HS-27A (cell line): ENCODE measurements around the gene MLN.
"Not testable (repeated sequence)": the region's sequence is repeated elsewhere in the genome, so short reads cannot be mapped to it uniquely, and the experiment has no call there.

ENCODE experiments used
- DNase-seq: peaks from one replicate; pipeline ENCODE4 v3.0.0-alpha.2; 2012; ENCODE audit warnings: low read depth, missing footprints

The MLN gene

DNA sequence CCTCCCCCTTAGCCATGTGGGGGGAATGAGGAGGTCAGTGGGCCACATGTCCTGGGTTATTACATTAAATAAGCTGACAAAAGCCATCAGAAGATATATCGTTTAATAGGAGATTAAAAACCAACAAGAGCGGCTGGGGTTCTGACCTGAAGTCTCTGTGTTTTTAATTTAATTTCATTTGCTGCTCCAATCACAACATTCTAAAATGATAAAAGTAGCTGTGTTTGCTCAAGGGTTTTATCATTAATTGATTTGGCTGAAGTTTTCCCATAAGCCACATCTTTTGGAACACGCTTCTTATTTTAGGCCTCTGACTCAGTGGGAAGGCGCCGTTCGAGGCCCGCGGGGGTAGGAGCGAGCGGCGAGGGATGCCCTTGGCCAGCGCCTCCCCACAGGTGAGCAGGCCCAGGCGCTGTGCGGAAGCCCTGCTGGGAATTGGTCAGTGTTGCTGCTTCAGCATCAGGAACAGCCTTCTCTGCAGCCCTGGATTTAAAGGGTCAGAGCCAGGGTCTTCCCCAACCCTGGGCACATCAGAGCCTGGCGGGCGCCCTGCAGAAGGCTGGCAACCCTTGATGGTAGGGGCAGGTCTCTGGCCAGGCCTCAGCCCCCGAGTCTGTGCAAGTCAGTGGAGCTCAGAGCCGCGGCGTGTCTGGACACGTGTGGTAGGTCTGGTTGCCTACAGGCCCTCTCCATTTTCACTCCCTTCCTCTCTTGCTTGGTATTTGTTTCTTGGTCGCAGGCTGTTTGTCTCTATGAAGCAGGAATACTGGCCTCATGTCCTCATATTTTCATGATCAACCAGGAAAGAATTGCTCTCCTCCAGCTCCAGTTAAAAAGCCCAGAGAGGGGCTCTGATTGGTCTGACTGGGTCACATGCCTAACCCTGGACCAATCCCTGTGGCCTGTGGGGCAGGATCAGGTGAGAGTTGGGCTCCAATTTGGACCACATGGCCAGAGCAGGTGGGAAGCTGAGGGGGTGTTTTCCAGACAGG, 30.9 kb upstream of the MLN start:
- no peak for DNase-seq

DNA sequence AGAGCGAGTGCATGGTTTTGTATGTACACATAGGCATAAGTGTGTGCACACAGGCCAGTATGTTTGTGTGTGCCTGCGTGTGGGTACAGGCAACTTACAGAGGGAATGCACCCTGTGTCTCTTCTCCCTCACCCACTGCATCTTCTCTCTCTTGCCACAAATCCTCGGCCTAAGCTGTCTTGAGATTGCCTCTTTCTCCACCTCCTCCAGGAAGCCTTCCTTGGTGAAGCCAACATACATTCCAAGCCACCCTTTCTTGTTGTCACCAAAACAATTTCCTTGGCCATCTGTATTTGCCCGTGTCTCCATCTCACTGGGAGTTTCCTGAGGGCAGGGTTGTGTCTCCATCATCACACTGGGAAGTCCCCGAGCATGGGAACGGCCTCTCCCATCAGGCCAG, 29.8 kb upstream of the MLN start:
- DNase-seq, result no peak

DNA sequence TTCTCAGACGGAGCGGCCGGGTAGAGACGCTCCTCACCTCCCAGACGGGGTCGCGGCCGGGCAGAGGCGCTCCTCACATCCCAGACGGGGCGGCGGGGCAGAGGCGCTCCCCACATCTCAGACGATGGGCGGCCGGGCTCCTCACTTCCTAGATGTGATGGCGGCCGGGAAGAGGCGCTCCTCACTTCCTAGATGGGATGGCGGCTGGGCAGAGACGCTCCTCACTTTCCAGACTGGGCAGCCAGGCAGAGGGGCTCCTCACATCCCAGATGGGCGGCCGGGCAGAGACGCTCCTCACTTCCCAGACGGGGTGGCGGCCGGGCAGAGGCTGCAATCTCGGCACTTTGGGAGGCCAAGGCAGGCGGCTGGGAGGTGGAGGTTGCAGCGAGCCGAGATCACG, 29.0 kb upstream of the MLN start:
- not testable (repeated sequence) for DNase-seq

DNA sequence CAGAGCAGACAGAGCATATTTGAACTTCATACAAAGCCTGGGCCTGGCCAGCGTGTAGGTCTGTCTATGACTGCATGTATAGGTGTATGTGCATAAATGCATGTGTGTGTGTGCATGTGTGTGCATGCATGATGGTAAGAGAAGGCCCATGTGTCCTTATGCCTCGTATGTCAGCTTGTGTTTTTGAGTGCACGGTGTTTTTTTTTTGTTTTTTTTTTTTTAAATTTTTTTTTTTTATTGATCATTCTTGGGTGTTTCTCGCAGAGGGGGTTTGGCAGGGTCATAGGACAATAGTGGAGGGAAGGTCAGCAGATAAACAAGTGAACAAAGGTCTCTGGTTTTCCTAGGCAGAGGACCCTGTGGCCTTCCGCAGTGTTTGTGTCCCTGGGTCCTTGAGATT, 27.9 kb upstream of the MLN start:
- DNase-seq, result not testable (repeated sequence)

DNA sequence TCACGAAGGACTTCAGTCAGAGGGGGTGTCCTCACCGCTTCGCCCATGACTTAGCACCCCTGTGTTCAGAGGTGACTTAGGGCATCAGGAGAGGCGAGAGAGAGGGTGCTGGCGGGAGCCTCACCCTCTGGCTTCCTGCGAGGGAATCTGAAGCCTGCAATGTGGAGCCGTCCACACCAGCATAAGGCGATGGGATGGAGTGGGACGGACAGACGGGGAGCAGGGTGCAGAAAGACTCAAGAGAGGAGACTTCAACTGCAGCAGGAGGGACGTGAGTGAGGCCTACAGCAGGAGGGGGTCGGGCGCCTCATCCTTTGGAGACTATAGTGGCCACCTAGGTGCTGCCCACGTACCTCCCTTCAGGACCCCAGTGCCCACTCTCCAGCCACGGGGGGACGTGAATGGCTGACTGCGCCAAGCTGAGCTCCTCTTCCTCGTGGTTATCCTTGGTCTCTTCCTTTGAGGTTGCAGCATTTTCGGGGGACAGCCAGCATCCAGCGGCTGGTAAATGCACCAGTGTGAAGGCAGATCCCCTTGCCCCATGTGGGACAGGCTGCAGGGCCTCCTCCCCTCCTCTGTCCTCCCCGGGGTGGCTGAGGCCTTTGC, 26.9 kb upstream of the MLN start:
- no peak for DNase-seq

DNA sequence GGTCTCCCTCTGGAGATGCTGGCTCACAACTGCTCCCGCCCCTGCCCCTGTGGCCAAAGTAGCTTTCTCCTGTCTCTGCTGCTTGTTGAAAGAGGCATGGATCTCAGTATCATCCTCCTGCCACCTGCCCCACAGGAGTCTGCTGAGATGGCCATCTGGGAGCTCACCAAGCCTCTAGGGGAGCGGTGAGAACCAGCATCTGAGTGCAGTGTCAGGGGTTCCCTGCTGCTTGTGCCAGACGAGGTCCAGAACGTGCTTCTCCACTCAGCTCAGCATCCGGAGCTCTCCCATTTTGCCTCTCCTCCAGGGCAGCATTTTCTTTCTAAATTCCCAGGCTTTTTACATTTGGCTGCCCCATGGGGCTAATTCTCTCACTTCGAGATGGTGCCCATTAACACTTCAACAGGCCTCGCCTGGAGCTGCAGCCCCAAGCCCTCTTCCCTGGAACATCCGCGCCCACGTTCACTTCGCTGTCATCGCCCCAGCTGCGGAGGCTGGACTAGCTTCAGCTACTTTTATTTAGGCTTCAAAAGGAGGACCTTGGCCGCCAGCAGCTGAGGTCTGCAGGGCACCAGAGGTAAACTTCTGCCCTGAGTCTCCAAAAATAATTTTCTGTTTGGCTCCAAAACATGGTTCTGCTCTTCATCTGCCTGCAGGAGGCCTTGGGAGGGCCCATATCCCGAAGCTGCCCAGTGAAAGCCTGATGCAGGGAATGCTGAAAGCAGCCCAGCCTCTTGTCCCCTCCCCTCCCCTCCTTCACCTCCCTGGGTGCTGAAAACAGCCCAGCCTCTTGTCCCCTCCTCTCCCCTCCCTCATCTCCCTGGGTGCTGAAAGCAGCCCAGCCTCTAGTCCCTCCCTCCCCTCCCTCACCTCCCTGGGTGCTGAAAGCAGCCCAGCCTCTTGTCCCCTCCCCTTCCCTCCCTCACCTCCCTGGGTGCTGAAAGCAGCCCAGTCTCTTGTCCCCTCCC, 25.2 kb upstream of the MLN start:
- DNase-seq, result no peak

DNA sequence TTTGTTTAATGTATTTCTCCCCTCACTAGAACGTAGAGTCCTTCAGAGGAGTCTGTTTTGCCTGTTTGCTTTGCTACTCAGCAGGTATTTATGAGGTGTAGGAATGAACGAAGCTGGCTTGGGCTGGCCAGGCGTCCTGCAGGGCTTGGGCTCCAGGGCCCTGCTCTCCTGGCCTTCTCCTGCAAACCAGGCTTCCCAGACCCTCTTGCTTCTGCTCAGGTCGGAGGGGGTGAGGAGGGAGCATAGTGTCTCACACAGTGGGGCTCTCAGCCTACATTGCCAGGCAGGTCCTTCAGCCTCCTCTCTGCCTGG, 24.6 kb upstream of the MLN start:
- no peak for DNase-seq

DNA sequence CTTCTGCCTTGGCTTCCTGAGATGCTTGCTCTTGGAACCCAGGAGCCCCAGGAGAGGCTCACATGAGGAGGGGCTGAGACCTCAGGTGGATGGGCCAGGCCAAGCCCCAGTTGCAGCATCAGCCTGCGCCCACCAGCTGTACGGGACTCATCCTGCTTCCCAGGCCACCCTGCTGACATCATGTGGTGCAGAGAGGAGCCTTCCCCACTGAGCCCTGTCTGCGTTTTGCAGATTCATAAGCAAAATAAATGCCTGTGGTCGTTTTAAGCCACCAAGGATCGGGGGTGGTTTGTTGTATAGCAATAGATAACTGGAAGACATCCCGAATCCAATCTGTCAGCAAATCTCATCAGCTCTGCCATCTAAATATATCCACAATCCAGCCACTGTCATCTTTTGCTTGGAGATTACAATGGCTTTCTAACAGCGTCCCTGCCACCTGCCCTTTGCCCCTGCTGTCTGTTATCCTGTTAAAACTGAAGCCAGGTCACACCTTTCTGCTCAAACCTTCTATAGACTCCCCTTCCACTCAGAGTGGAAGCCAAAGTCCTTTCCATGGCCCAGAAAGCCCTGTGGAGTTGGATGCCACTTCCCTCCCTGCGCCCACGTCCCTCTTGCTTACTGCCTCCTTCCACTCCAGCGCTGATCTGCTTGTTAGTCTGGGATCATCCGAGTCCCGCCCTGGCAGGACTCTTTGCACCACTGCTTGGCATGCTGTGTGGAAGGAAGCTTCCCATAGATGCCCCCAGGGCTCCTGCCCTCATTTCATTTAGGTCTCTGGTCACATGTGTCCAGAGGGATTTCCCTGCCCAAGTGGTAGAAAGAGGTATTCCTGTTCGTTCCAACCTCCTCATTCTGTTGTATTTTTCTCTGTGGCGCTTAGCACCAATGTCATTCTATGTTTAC, 24.0 kb upstream of the MLN start:
- no peak for DNase-seq

DNA sequence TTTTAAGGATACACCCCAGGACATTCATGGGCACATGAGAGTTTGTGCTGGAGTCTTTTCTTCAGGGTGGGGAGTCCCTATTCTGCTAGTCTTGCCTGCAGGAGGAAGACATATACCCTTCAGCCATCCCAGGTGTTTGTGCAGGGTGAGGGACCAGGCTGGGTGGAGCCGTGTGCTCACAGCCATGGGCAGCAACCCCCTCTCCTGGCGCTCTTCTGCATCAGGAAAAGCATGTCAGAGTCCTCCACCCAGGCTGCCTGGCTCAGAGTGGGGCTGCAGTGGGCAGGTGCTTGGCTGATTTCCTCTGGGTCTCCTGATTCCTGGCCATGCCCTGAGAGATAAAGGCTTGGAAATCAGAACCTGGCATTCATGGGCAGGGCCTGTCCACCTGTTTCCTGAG, 22.7 kb upstream of the MLN start:
- DNase-seq, result no peak

DNA sequence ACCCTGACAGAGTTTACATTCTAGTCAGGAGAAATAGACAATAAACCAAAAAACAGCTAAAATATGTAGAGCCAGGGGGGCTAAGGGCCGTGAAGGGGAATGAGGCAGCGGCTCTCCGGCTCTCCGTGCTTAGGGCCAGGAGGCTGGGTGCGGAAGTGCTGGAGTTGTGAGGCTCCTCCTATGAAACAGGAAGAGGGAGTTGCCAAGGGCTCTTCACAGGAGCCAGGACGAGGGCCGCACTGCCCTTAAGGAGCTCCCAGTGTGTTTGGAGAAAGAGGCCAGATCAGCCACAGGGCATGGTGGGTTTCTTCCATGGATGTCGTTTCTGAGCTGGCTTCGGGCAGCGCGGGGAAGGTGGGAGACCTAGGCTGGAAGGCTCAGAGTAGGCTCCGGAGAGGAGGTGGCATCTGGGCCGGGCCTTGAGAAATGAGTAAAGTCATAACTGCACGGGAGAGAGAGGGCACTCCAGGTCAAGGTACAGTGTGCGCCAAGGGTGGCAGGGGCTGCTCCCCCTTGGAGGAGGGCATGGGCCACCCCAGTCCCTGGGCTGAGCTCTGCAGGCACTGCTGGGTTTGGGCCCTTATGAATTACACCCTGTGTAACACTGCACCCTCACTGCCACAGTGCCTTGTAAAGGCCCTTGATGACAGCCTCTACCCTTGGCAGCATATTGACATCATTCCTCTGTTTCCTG, 20.8 kb upstream of the MLN start:
- DNase-seq, result no peak

DNA sequence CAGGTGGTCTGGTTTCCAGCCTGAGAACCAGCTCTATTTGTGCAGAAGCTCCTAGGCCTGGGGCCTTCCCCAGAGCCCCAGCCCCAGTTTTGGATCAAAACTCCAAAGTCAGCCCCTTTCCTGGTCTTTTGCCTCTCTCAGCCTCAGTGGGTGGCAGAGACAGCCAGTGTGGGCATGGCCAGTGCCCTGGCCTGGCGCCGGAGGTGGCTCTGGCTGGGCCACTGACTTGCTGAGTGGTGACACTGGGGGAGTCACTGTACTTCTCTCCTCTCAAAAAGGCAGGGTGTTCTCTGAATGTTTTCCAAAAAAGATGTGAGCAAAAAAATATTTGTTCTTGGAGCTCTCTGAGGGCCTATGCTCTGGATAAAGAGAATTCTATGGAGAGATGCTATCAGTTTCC, 20.0 kb upstream of the MLN start:
- no peak for DNase-seq

DNA sequence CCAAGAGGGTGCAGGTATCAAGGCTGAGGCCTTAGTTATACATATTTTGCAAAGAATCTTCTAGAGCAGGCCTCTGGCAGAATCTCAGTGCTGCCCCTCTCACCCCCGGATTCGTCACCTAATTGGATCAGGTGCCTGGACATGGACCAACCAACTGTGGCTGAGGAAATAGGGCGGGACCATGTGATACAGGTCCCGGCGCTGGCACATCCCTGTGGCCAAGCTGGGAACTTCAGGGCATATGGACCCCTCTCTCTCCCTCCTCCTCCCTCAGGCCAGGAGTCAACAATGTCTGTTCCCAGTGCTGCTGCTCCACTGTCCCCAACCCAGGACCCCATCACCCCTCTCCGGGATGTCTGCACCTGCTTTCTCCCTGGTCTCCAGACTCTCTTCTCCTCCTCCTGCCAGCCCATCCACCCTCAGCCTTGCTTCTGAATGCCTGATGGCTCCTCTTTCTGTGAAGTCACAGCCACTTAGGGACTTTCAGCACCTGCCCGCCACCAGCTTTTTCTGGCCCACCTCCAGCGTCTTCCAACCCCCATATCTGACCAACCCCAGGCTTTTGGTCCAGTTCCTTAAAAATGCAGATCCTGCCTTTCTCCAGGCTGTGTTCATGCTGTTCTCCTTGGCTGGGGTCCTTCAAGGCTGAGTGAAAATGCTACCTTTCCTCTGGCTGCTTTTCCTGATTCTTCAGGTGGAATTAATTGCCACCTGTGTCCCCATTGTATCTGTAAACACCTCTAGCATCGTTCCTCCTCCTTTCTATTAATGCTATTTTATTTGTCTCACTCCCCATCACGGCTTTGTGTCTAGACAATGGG, 19.0 kb upstream of the MLN start:
- no peak for DNase-seq

DNA sequence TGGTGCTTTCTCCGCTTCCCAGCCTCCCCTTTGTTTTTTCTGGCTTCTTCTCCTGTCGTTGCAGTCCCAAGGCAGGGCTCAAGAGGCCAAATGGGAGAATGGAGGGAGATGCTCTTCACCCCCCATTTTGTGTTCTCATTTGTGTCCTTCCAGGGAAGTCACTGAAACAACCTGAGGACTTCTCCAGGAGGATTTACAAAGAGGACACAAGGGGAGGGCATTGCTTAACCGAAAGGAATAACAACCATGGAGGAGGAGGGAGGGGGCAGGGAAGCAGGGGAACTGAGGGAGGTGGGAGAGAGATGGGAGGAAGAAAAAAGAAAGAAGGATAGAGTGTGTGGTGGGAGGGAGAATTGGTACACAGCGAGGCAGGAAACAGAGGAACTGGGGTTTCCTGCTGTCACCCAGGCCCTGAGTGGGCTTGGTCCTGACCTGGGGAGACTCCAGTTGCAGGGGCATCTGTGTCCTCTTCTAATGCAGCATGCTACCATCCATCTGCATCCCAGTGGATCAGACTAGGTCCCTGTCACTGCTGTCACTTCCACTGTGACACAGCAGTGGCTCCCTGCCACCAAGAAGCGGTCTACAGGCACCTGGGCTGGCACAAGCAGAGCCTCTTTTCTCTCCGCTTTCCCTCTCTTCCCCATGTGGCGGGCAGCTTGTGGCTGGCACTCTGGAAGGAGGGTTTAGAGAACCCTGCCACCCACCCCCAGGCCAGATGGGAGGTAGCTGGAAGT, 17.1 kb upstream of the MLN start:
- DNase-seq, result no peak

DNA sequence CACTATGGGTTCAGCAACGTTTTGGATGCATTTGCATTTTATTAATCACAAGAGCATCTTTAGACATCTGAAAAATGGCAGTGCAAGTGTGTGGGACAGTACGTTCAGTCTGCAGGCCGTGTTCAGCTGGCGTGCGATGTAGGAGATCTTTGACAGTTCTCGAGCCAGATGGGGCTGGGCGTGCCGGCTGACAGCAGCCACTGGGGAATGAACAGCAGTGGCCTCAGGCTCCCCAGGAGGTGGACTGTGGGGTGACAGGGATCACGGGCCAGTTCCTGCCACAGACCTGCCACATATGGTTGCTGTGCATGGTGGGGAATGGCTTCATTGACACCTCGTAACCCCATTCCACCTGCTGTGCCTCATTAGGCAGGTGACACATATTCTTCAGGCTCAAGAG, 16.4 kb upstream of the MLN start:
- DNase-seq, result no peak

DNA sequence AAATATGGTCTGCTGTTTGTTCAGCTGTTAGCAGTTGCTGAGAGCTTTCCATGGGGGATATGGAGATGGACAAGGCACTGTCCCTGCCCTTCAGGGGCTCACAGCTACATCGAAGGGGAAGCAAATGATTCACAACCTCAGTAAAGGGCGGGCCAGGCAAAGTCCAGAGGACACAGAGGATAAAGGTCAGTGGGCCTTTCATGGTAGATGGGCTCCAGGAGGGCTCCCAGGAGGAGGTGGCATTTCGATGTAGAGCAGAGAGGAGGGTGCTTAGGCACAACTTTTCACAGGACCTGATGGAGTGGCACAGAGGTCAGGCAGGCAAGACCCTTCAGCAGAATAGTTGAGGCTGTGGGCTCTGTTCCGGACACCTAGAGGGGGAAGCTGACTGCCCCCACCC, 15.2 kb upstream of the MLN start:
- no peak for DNase-seq

DNA sequence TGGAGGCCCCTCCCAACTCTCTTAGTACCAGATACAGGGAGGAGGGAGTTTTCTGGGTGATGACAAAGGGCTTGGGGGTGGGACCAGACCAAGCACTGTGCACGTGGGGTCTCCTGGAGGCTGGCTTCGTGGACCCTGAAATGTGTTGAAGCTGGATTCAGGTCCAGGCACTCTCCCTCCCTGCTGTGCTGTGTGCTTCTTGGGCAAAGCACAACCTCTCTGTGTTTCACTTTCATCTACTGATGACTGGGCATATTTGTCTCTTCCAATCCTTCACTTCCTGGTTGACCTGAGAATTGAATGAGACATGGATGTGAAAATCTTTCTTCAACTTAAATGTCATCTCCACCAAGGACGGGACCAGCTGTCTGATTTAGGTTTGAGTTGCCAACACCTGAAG, 14.5 kb upstream of the MLN start:
- no peak for DNase-seq

DNA sequence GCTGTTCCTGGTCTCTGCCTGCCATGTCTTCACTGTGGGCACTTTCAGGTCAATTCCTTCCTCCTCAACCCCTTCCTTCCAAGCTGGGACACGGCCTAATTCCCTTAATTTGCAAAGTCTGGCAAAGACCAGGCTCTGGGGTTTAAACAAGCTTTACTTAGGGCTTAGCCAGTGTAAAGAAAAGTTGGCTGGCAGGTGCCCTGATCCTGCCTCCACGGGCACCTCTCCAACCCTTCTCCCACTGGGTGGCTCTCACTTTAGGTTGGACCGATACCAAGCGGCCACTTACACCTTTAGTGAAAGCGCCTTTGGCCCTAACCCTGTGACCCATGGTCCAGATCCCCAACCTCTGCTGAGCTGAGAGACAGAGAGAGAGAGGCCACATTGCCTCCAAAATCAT, 13.7 kb upstream of the MLN start:
- DNase-seq, result no peak

DNA sequence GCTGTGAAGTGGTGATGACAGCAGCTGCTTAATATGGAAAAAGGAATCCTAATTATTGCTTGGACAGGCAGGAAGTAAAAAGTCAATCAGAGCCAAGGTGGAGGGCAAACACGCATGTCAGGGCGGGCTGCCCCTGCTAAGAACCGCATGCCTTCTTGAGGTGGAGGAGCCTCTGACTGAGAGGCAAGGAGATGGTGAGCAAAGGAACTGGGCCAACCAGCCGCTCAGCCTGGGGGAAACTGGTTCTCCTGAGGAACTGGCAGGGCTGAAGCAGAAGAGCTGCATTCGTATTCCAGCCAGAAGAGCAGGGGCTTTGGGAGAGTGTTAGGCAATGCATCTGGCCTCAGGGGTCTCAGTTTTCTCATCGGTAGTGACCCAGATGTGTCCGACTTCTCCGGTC, 13.1 kb upstream of the MLN start:
- no peak for DNase-seq

DNA sequence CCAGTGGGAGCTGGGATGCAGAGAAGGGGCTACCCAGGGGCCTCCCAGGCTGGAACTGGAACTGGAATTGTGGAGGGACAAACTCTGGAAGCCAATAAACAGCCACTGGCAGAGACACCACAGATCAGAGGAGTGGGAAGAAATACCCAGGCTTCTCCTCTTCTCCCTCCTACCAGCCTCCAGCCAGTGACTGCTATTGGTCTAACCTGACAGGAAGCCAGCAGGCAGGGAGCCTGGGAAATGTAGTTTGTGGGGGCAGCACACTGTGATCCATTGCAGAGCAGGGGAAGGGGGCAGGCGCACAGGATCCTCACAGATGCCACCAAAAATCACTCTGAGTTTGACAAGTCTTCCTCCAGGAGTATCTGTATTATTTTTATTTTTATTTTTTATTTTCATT, 12.1 kb upstream of the MLN start:
- no peak for DNase-seq
